ENCODE results near the gene RFX1.
"Not testable (repeated sequence)": the region's sequence is repeated elsewhere in the genome, so short reads cannot be mapped to it uniquely, and the experiment has no call there.

Gene RFX1

DNA sequence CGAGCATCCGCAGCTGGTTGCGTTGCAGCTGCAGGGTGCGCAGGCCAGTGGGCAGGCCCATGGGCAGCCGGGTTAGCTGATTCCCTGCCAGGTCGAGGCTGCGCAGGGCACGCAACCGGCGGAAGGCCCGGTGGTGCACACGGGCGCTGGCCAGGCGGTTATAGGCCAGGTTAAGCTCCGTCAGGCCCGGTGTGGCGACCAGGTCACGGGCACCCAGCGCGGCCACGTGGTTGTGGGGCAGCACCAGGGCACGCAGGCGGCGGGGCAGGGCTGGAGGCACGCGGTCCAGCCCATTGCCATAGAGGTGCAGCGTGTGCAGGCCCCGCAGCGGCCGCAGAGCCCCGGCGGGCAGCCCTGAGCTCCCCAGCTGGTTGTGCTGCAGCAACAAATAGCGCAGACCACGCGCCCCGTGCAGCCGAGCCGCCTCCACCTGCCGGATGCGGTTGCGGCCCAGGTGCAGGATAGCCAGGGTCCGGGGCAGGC, 73.2 kb downstream of the RFX1 start:
- no peak for DNase-seq

DNA sequence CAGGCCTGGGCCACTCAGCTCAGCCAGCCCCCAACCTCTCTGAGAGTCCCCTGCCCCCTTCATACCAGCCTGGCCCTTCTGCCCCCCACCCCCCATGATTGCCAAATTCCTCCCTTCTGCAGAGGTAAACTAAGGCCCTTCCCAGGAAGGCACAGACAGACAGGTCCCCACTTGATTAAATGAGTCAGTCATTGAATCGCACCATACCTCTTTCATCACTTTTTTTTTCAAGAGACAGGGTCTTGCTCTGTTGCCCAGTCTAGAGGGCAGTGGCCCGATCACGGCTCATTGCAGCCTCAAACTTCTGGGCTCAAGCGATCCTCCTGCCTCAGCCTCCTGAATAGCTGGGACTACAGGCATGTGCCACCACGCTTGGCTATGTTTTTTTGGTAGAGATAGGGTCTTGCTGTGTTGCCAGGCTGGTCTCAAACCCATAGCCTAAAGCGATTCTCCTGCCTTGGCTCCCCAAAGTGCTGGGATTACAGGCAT, 73.9 kb downstream of the RFX1 start:
- no peak for DNase-seq

DNA sequence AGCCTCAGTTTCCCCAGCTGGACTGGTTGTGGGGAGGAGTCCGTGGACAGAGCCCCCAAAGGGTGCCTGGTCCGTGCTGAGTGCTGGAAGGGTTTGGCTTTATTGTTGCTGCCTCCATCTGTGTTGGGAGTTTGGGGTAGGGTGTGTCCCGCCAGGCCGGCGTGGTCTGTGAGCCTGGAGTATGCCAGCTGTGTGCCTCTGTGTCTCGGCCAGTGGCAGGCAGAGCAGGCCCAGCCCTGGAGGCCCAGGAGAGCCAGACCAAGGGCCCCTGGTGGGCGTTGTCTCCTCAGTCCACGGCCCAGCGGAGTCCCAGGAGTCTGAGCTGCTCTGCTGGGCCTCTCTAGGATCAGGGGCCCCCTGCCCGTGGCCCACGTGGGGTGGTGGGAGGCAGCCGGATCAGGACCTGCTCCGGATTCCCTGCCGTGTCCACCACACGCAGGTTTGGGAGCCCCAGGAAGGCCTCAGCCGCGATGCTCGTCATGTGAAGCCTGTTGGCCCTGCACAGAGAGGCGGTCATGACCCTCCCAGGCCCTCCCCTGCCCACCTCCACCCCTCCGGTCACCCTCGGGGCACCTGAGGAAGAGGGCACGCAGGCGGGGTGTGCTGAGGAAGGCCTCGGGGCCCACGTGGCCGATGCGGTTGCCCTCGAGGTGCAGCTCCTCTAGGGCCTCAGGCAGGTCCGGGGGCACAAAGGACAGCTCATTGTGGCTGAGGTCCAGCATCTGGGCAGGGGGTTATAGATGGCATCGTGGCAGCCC, 74.5 kb downstream of the RFX1 start:
- no peak for DNase-seq

DNA sequence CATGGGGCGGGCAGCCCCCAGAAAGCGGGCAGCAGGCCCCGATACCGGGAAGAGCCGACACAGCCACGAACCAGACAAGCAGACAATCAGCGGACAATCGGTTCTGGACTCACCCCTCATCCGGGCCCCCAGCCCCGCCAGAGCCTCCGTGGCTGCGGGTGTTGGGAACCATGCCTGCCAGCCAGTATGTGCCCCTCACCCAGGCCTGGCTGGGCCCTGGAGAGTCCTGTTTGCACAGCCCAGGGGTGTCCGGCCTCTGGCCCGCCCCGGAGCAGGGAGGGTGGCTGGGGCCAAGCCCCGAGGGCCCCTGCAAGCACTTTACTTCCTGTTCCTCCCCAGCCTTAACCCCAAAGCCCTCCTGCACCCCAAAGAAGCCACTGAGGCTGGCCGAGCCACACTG, 75.7 kb downstream of the RFX1 start:
- no peak for DNase-seq

DNA sequence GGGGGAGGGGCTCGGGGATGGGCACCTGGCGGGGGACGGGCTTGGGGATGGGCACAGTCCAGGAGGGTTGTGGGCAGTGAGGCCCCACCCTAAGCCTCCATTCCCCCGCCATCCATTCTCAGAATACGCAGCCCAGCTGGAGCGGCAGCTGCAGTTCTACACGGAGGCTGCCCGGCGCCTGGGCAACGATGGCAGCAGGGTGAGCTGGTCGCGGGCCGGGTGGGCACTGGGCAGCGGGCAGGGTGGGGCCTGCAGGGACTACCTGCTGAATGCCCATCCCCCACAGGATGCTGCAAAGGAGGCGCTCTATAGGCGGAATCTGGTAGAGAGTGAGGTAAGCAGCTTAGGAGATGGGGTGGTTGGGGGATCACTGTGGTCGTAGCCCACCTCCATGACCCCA, 76.2 kb downstream of the RFX1 start:
- DNase-seq = no peak

DNA sequence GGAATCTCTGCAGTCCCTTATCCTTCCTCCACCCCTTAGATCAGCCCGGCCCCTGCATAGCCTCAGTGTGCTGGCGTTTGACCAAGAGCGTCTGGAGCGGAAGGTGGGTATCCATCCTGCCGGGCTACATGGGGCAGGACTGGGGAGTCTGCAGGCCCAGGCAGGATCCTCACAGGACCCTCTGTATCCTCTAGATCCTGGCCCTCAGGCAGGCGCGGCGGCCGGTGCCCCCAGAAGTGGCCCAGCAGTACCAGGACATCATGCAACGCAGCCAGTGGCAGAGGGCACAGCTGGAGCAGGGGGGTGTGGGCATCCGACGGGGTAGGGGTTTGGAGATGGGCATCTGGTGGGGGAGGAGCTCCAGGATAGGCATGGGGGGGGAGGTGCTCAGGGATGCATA, 76.8 kb downstream of the RFX1 start:
- DNase-seq = no peak

DNA sequence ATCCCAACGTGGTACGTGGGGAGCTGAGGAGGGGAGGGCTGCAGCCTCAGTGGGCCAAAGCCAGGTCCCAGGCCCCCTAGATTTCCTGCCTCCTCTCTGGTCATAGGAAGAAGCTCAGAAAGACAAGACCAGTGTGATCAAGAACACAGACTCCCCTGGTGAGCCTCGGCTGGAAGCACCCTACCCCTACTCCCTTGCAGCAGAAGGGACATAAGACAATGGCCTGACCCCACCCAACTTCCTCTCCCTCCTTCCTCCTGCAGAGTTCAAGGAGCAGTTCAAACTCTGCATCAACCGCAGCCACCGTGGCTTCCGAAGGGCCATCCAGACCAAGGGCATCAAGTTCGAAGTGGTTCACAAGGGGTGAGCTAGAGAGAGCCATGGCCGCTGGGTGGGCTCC, 79.4 kb downstream of the RFX1 start:
- DNase-seq = no peak

DNA sequence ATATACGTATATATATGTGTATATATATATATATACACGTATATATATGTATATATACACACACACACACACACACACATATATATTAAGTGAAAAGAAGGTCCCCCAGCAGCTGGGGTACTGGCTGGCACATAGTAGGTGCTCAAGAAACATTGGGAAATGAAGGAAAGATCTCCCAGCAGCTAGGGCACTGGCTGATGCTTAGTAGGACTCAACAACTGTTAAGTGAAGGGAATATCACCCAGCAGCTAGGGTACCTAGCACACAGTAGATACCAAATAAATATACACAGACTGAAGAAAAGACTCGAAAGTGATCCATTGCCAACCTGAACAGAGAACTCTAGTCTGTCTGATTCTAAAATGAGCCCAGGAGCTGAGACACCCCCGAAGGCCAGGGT, 80.1 kb downstream of the RFX1 start:
- no peak for DNase-seq

DNA sequence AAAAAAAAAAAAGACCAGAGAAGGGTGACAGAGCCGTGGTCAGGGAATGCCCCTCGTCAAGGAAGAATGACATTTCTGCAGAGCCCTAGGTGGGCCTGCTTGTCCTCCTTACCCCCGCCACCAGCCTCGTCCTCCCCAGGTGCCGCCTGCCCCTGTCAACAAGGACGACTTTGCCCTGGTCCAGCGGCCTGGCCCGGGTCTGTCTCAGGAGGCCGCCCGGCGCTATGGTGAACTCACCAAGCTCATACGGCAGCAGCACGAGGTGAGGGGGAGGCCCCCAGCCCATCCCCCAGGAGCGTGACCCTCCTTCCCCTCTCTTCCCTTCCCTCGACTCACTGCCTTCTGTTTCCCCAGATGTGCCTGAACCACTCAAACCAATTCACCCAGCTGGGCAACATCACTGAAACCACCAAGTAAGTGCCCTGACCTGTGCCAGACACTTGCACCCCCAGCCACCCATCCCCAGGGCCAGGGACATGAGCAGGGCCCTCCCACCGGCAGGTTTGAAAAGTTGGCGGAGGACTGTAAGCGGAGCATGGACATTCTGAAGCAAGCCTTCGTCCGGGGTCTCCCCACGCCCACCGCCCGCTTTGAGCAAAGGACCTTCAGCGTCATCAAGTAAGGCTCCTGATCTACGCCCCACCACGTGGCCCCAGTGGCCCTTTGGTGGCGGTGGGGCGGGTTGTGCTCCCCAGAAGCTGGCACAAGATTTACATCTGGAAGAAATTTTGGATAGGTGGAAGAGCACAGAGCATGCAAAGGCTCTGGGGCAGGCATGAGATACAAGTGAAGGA, 82.7 kb downstream of the RFX1 start:
- DNase-seq = no peak

DNA sequence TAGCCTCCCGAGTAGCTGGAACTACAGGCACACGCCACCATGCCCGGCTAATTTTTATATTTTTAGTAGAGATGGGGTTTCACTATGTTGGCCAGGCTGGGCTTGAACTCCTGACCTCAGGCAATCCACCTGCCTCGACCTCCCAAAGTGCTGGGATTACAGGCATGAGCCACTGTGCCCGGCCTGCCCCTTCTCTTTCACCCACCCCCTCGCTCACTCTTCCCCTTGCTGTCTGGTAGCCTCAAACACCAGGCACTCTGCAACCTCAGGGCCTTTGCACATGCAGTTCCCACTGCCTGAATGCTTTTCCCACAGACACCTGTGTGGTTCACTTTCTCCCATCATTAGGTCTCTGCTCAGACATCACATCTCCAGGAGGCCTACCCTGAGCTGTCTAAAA, 84.0 kb downstream of the RFX1 start:
- DNase-seq = not testable (repeated sequence)

DNA sequence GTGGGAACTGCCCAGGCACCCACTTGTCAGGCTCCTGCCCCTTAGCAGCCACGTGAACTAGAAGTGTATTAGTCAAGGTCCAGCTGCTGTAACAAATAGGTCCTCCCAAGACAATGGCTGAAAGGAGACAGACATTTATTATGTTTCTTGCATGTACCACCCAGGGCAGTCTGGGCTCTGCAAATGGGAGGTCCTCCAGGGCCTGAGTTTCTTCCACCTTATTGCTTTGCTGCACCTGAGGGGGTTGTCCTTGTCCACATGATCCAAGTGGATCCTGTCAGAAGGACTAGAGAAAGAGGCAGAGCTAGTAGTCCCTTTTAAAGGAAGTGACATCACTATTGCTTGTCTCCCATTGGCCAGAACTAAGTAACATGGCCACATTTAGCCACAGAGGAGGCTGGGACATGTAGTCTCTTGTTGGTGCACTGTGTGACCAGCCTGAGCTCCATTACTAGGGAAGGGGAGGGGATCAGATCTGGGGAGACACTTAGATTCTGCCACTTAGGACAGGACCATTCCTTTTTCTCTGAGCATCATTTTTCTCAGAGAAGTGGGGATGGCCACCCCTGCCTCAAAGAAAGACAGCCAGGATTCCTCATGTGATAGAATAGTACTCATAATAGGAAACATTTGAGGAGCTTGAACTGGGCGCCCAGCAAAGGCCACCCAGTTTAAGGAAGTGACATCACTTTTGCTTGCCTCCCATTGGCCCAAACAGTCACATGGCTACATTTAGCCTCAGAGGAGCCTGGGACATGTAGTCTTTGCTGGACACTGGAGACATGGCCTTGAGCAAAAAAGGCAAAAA, 85.0 kb downstream of the RFX1 start:
- DNase-seq = peak; percentile 51

DNA sequence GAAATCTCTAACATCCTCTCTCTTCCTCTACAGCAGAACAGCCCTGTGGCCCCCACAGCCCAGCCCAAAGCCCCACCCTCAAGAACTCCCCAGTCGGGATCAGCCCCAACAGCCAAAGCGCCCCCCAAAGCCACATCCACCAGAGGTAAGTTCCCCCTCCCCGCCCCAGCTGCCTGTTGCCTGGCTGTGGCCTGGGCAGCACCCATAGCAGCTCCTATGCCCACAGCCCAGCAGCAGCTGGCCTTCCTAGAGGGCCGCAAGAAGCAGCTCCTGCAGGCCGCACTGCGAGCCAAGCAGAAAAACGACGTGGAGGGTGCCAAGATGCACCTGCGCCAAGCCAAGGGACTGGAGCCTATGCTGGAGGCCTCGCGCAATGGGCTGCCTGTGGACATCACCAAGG, 85.6 kb downstream of the RFX1 start:
- DNase-seq = no peak

DNA sequence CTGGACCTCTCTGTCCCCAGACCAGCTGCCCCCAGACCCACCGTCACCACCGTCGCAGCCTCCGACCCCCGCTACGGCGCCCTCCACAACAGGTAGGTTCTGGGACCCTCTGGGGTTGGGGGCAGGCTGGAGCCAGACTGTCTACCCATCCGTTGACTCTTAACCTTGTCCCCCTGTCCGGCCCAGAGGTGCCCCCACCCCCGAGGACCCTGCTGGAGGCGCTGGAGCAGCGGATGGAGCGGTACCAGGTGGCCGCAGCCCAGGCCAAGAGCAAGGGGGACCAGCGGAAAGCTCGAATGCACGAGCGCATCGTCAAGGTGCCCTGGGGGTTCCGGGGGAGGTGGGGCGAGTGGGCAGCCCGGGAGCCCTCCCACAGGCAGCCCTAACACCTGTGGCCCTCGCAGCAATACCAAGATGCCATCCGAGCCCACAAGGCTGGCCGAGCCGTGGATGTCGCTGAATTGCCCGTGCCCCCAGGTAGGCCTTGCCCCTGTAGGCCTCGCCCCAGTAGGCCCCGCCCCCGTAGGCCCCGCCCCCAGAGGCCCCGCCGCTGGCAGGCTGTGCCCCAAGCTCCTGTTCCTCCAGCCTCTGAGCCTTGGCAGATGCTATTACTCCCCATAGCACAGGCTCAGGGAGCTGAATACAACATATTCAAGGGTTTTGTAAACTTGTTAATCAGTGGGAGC, 87.3 kb downstream of the RFX1 start:
- no peak for DNase-seq

DNA sequence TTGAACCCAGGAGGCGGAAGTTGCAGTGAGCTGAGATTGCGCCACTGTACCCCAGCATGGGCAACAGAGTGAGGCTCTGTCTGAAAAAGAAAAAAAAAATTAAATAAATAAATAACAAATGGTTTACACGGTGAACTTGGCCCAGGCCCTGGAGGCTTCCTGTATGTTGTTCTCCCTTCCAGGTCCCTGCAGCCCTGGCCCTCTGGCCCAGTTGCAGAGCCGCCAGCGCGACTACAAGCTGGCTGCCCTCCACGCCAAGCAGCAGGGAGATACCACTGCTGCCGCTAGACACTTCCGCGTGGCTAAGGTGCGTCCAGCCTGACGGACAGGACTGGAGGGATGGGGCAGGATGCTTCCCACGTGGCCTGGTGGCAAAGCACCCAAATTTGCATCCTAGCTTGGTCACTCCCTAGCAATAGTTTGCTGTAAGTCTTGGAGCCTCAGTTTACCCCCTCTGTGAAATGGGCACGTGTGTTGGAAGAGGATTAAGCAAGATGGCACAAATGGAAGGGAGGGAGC, 88.2 kb downstream of the RFX1 start:
- no peak for DNase-seq

DNA sequence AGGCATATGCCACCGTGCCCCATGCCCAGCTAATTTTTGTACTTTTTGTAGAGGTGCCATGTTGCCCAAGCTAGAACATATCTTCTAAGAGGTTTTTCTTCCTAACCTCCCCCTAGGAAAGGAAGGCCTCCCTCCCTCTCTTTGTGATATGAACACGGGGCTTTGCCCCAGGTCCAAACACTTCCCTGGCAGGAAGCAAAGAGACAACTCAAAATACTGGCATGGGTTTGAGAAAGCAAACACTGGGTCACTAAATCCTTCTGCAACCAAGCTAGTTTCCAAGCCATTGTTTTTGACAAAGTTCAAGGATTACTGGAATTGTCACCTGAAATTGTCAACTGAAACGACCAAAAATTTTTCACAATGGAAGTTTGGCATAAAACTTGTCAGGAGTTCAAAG, 91.3 kb downstream of the RFX1 start:
- DNase-seq = no peak

DNA sequence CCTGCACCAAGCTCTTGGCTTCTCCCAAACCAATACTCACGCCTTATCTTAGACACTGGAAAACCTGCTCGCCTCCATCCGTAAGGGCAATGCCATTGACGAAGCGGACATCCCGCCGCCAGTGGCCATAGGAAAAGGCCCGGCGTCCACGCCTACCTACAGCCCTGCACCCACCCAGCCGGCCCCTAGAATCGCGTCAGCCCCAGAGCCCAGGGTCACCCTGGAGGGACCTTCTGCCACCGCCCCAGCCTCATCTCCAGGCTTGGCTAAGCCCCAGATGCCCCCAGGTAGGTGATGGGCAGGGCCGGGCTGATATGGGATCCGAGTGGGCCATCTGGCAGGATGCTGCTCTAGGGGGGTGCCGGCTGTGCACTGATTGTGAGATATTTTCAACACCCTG, 92.8 kb downstream of the RFX1 start:
- DNase-seq = no peak

All from activated CD4-positive, alpha-beta T cell treated with anti-CD3 and anti-CD28 coated beads for 48 hours (primary cell).